GM03348 (cell line): ENCODE measurements around the gene JMJD7.

ENCODE experiments used
- DNase-seq: peaks from one replicate; pipeline ENCODE4 v3.0.0; 2012; ENCODE audit warnings: low spot score

The JMJD7 gene

DNA sequence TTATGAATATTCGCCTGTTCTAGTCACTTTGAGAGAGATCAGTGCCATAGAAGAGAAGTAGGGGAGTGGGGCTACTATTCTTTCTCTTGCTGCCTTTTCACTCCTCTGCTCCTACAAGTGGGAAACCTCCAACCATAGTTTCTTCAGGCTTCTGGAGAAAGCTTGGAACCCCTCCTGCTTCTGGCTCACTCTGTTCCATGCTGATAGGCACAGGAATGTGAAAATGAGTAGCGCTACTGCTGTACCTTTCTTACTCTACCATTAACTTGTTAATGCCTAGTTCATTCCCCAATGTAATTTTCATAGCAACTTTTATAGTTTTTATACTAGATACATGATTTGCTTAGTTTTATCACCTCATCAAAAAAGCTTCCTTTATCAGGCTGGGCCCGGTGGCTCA, 26.7 kb upstream of the JMJD7 start:
- no peak for DNase-seq

DNA sequence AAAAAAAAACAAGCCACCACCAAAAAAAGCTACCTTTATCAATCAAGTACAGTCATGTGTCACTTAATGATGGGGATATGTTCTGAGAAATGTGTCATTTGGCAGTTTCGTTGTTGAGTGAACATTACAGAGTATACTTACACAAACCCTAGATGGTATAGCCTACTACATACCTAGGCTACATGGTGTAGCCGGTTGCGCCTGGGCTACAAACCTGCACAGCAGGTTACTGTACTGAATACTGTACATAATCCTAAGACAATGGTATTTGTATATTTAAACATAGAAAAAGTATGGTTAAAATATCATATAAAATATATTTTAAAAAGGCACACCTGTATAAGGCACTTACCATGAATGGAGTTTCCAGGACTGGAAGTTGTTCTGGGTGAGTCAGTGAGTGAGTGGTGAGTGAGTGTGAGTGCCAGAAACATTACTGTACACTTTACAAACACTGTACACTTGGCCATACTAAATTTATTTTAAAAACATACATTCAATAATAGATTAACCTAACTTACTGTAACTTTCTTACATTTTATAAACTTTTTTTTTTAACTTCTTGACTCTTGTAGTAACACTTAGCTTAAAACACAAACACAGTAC, 25.9 kb upstream of the JMJD7 start:
- DNase-seq, result no peak

DNA sequence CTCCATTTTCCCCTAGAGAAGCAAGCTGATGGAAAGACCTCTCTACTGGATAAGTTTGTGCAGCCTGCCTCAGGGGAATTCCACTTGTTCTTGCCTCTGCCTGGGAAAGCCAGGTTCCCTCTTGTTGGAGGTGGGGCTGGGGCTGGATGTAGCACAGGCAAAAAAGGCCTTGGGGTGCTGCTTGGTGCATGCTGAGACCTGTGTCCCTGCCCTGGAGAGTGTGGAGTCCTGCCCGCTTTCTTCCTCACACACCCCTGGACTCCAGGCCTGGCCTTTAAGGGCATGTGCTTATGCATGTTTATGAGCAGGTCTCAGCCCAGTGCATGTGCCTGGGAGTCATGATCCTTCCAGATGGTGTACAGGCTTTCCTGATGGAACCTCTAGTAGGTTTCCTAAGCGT, 23.5 kb upstream of the JMJD7 start:
- no peak for DNase-seq

DNA sequence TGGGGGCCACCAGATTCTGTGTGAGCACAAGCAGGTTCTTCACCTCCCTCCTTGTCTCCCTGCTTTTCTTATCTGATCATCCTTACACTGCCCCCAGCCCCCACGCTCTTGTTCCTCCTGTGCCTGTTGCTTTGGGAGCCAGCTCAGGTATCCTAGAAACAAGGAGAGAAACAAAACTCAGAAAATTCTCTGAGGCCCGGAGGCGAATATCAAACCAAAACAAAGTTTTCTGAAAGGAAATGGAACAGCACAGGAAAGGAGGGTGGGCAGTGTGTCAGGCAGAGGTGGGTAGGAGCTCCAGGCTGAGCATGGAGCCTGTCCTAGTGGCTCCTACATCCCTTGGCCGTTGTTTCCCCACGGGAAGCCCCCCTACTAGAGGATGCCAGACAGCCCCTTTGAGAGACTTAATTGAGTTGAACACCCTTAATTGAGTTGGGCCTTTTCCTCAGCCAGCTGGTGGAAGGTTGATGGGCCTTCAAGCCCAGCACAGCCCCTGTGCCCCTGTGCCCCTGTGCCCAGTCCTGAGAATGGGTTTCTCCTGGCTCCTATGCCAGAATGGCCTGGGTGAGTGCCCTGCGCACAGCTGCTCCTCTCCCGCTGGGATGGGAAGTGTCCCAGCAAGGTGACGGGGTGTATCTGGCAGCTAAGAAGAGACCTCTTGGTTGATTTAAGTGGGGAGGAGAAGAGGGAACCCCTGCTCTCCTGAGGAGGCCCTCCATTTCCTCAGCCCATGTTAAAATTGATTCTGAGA, 22.8 kb upstream of the JMJD7 start:
- no peak for DNase-seq

DNA sequence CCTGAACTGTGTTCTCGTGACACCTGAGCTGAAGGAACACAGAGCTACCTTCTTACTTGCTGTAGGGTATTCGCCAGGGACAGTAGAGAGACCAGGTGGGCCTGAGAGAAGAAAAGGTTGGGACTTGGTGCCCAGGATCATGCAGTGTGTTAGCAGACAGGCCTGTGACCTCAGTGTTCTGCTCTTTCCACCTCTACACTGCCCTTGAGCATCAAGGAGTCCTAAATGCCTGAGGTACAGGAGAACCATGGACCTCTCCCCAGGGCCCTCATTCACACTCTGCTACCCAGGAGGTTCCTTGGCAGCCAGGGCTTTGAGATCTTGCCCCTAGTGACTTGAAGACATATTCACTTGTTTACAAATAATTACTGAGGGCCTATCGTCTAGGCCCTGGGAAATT, 22.2 kb upstream of the JMJD7 start:
- DNase-seq, result no peak

DNA sequence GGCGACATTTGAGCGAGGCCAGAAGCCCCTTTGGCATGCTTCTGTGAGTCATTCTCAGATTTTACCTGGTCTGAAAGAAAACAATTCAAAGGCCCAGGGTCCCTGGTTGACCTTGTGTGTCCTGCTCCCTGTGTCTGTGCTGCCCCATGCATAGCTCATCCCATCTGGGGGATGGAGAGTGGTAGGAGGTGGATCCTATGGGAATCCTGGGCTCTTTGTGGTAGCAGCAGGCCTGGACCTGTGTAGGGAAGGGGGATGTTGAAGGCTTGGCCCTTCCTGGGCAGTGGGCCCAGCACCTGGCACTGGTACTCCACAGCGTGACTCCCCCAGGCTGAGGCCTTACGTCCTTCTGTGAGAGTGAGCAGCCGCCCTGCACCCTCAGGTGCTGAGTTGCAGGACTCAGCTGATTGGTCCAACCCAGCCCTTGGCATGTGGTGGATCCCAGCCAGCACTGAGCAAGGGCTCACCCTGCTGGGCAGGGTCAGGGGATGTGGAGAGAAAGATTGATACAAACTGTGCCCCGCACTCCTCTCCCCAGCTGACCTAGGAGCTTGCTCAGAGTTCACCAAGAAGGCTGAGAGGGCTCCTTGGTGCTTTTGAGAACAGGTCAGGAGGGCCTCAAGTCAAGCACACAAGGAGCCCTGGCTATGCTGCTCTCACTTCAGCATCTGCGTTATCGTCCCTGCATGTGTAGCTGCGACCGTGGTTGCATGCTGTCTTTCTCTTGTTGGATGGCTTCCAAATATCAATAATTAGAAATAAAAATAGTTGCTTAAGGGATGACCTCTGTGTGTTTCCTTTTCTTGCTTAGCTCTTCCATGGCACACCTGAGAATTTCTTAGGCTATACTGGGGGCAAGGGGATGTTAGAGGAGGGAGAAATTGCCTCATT, 21.4 kb upstream of the JMJD7 start:
- no peak for DNase-seq

DNA sequence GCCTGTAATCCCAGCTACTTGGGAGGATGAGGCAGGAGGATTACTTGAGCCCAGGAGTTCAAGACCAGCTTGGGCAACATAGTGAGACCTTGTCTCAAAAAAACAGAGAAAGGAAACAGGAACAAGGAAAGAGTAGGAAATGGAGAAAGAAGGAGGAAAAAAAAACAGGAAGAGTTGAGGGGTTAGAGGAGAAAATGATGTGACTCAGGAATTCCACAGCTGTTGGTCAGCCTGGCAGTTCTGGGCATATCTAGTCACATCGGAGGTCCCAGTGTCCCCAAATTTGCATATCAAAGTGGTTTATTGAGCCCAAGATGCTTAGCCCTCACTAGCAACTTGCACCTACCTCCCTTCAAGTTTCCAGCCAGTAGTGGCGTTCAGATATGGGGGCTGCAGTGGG, 18.8 kb upstream of the JMJD7 start:
- DNase-seq, result peak; percentile 31

DNA sequence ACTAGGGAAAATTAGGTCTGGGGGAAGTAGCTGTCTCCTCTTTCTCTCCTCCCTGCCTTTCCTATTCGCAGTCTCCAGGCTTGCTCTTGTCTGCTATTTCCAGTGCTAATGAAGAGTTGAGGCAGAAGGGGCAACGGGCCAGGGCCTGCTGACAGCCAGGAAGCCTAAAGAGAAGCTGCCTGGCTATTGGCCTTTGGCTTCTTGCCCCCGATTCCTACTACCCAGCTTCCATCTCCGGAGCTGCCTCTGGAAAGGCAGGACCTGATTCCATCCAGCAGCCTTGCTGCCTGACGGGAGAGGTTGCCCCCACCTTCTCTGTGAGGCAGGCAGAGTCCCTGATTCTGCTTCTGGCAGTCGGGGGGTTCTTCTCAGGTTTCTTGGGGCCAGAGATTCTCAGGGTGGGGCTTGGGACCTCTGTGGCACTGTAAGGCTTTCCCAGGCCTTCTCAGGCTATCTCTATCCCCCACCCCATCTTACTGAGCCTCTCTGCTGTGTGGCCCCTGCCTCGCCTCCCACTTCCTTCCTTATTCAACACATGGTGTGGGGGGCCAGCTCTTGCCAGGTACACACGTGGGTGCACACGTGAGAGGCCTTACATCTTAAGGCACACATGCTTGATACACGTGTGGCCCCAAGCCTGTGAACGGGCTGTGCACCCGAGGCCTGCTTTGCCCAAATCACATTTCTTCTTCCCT, 18.2 kb upstream of the JMJD7 start:
- no peak for DNase-seq

DNA sequence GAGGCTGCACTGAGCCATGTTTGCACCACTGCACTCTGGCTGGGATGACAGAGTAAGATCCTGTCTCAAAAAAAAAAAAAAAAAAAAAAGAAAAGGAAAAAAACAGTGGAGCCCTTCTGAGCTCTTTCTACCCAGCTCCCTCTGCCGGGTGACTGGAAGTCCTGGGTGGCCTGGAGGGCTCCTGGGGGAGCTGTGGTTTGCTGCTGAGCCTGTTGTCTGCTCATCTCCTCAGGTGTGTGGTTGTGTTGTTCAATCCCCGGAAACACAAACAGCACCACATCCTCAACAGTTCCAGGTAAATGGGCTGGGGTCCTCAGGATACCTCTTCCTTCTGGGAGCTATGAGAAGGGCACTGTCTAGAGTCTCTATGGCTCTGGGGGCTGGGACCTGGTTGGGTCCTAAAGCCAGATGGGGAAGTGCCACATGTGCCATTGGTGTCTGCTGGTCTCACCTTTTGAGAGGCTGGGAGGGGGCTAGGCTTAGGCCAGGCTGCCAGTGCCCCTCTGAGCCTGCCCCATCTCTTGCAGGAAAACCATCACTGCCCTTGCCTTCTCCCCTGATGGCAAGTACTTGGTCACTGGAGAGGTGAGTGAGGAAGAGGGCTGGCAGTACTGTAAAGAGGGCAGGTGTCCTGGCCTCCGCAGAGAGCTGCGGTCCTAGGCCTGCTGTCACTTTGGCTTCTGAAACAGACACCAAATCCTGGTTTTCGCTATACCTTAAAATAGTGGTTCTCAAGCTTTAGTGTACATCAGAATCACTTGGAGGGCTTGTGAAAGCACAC, 17.1 kb upstream of the JMJD7 start:
- no peak for DNase-seq

DNA sequence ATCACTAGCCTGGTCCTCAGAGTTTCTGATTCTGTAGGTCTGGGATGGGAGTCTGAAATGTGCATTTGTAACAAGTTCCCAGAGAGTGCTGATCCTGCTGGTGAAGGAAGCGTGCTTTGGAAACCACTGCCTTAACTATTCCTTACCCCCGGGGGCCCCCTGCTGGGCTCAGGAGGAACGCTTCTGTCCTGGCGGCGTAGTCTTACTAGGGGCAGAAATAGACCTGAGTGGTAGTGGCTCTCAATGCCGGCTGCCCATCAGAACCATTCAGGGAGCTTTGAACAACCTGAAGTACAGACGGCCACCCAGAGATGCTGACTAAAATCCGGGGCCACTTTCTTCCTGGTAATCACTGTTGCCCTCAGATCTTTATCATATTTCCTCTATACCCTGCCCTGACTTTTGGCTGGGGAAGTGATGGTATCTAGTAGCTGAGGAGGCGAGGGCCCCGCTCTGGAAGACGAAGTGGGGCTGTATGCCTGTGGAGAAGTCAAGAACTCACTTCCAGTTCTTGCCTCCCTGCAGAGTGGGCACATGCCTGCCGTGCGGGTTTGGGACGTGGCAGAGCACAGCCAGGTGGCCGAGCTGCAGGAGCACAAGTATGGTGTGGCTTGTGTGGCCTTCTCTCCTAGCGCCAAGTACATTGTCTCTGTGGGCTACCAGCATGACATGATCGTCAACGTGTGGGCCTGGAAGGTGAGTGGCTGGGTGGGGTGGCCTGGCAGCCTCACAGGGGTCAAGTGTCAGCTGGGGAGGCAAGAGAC, 16.3 kb upstream of the JMJD7 start:
- peak; percentile 92 for DNase-seq

DNA sequence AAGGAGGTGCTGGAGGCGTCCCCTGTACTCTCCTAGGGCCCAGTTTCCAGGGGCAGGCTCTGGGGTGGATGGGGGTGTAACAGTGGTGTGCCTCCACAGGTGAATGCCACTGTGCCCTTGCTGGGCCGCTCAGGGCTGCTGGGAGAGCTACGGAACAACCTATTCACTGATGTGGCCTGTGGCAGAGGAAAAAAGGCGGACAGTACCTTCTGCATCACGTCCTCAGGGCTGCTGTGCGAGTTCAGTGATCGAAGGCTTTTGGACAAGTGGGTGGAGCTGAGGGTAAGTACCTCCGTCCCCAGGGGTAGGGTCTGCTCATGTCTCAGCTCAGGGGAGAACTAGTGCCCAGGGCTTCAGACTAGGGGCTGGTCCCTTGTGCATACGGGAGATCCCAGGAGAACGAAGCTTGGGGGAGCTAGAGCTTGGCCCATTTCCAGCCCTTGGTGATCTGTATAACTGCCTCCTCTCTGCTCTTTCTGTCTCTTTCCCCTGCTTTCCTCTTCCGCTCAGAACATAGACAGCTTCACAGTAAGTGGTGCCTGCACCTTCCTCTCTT, 15.0 kb upstream of the JMJD7 start:
- no peak for DNase-seq

DNA sequence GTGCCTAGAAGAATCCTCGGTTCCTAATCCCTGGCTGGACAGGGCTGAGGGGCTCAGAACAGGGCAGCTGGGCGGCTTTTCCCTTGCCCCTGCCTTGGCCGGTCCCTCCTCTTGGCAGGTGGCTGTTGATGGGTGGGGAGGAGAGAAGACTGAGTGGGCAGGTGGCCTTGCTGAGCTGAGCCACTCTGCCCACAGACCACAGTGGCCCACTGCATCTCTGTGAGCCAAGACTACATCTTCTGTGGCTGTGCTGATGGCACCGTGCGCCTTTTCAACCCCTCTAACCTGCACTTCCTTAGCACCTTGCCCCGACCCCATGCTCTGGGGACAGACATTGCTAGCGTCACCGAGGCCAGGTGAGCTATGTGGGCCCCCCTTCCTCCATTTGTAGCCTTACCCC, 14.5 kb upstream of the JMJD7 start:
- no peak for DNase-seq

DNA sequence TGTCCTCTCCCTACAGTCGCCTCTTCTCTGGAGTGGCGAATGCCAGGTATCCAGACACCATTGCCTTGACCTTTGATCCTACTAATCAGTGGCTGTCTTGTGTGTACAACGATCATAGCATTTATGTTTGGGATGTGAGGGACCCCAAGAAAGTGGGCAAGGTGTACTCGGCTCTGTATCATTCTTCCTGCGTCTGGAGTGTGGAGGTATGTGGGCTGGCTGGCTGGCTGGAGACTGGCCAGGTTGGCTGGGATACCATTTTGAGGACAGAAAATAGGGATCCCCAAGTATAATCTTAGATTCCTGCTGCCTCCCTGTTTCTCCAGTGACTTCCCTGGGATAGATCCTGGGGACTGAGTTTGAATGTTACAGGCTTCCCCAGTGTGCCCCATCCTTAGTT, 13.4 kb upstream of the JMJD7 start:
- DNase-seq, result no peak

DNA sequence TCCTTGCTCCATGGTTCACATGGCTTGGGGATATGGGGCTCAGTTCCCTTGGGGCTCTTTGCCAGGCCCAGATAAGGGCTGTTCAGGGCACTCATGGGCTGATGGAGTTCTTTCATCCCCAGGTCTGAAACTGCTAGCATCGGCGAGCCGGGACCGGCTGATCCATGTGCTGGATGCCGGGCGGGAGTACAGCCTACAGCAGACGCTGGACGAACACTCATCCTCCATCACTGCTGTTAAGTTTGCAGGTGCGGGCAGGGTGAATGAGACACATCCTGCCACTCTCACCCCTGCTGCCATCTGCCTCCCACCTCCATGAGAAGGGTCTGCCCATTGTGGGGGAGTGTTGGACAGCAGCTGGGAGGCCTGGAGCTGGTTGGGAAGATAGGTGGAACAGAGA, 11.1 kb upstream of the JMJD7 start:
- no peak for DNase-seq

DNA sequence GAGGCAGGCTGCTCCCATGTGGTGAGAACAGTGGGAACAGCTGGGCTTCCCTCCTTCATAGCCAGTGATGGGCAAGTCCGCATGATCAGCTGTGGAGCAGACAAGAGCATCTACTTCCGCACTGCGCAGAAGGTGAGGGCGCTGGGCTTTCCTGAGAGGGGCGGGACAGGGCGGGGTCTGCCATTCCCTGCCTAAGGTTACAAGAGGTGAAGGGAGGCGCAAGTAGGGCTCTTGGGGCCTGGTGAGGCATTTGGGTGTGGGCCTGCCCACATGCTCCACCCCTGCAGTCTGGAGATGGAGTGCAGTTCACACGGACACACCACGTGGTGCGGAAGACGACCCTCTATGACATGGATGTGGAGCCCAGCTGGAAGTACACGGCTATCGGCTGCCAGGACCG, 10.6 kb upstream of the JMJD7 start:
- no peak for DNase-seq

DNA sequence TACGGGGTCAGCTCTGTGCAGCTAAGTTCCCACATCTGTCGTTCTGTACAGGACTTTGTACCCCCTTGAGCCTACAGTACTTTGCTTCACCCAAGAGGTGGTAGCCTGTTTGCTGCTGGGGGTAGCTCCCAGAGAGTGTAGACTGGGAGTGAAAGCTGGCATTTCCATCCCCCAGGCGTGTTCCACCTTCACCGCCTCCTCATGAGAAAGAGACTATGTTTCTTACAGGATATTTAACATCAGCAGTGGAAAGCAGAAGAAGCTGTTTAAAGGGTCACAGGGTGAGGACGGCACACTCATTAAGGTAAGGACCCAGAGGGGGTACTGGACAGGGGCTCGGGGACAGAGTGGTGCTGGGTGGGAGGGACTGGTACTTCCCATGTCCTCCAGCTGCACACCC, 10.1 kb upstream of the JMJD7 start:
- DNase-seq, result no peak

DNA sequence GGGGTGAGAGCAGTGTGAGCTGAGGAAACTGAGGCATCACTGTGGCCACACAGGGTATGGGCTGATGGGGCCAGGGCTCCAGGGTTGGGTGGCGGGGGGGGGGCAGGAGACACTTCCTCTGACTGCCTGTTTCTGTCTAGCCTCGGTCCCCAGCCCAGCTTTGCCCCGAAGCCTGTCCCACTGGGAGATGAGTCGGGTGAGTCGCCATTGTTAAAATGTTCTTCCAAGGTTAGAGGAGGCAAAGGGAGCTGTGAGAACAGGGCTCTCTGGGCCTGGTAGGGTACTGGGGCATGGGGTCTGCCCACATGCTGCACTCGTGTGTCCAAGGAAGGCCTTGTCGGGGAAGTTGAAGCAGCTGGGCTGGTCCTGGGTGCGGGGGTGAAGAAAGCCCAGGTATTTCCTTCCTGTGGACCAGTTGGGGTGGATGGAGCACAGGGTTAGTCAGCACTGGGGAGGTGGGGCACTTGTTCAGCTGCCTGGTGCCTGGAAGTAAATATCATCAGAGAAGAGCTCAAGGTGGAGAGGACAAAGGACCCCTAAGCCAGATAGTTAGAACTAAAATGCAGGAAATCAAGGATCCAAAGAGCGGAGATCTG, 8.3 kb upstream of the JMJD7 start:
- no peak for DNase-seq

DNA sequence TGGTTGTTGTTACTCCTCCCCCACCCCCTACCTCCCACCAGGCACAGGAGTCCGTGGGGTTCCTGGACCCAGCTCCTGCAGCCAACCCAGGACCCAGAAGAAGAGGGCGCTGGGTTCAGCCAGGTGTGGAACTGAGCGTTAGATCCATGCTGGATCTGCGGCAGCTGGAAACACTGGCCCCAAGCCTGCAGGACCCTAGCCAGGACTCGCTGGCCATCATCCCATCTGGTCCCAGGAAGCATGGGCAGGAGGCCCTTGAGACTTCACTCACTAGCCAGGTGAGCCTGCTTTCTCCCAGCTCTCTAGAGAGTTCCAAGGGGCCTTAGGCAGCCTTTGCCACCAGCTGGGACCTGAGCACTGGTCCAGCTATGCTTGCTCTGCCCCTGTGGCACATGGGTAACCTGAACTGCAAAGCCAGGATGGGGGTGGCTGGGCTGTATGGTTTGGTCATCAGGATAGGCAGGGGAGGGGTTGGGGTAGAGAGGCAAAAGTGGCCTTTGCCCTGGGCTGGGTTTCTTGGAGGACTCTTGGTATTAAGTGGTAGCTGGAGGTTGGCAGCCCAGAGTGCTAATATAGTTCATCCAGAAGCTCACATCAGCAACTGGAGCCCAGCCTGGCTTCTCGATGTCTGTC, 7.0 kb upstream of the JMJD7 start:
- no peak for DNase-seq

DNA sequence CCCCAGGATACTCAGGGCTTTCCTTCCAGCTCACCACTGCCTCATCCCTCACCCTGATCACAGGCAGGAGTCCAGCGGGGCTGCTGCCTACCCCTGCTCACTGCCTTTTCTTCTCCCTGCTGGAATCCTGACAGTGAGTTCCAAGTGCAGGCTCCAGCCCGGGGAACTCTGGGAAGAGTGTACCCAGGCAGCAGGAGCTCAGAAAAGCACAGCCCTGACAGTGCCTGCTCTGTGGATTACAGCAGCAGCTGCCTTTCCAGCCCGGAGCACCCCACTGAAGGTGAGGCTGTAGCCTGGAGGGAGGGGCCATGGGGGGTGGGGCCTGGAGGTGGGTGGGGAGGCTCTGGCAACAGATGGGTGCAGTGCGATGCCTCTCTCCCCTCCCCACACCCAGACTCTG, 6.1 kb upstream of the JMJD7 start:
- no peak for DNase-seq

DNA sequence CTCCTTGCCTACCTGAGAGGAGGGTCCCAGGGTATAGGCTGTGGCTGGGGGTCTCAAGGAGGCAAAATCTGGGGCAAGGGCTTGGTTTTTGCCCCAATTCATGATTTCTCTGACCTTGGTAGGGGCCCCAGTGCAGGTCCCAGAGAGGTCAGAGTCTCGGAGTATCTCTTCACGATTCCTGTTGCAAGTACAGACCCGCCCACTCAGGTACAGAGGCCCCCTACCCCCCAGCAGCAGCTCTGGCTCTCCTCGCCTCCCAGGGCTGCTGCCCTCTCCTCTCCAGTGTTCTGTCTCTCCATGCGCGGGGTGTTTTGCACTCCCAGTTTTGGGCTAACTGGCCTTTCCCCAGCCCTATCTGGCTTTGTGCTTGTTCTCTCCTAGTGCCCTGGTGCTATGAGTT, 5.4 kb upstream of the JMJD7 start:
- DNase-seq, result no peak
